NCI-H146 (cell line): Measurements from ENCODE around the gene SEPTIN11.
"Not testable (repeated sequence)": the region's sequence is repeated elsewhere in the genome, so short reads cannot be mapped to it uniquely, and the experiment has no call there.

Experiments
- DNase-seq: peaks from one replicate; lab custom pipeline; 2025; lab: John Stamatoyannopoulos, UW

SEPTIN11 gene

GRCh38 chr4:76952071-76952470 lies 2.5 kb downstream of the SEPTIN11 start:
- no peak for DNase-seq

GRCh38 chr4:76952656-76953582 lies 3.4 kb downstream of the SEPTIN11 start:
- DNase-seq, result no peak

DNA sequence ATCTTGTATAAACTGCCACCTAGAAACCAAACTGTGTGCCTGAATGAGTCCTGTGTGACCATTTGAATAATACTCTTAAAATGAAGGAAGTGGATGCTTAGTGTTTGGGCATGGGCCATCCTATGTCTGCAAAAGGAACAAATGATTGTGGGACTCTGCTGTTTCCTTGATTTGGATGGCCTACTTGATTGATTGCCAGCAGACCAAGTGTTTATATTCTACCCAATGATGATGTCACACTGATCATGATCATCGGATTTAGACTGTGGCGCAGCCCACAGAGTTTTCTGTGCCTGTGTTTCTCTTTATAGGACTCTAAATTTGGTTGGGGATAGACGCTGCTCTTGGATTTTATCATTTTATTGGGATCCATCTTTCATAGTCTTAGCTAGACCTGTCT lies 4.4 kb downstream of the SEPTIN11 start:
- DNase-seq, result no peak

DNA sequence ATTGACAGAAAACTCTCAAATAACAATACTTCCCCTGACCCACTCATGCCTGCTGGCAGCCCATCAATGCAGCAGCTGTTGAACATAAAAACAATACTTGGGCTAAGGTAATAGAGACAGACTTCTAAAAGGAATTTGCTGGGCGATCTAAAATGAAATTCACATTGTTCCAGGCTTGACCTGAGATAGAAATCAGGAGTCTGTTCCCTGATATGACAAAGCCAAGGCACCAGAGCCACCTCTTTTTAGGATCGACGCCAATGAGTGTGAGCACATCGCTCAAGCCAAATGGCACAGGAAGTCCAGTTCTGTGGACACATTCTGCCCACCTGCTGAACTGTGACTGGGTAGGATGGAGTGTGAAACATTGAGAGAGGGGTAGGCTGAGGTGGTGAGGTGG lies 4.9 kb downstream of the SEPTIN11 start:
- DNase-seq, result no peak

DNA sequence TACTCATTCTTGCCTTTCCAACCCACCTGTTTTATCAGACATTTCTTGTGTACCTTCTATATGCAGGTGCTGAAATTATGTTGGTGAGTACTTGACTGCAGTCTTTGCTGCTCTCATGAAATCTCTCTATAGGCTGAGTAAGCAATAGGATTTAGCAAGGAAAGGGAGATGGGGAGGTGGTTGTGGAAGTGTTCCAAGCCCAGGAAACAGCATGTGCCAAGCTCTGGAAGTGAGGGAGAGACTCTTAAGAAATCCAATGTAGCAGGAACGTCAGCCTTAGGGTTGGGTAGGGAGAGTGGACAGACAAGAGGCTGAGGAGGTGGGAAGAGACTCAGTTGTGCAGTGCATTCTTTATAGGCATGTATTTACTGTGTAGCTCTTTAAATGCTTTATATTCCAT lies 5.6 kb downstream of the SEPTIN11 start:
- no peak for DNase-seq

DNA sequence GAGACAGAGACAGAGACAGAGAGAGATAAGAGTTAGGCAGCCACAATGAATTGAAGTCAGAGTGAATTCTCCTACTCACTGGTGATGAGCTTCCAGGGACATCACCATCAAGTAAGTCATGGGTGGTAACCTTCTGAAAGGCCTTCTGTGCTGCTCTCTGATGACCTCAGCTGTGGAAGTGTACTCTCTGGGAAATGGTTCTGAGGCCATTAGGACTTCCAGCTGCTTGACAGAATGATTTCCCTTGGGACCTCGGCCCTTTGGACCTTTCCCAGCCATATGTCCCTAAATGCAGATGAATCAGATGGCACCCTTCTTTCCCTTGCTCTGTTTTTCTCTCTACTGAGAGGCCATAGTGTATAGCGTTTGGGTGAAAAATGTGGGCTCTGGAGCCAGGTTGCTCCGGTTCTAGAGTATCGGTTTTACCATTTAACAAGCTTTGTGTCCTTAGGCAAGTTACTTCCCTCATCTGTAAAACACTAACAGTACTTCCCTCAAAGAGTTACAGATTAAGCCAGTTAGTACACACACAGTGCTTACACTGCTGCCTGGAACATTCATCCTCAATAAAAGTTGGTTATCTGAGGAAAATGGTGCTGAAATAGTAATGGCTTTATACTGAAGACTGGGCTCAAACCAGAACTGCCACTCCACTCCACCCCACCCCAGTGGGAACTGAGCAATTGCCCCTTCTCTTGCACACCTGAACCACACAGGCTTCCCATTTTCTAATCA lies 7.6 kb downstream of the SEPTIN11 start:
- DNase-seq, result no peak

DNA sequence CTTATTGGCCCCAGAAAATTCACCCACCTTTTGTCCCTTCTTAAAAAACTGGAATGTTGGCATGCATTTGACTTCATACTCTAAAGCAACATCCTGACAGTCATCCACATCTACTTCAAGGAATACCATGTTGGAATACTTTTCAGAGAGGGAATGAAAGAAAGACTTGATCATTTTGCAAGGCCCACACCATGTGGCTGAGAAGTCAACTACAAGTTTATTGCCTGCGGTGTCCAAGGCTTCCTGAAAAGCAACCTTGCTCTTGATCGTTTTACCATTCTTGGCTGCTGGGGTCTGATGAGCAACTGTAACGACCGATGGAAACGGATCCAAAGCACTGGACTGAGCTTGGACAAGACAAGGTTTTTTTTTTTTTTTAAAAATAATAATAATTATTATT lies 9.3 kb downstream of the SEPTIN11 start:
- no peak for DNase-seq

- no peak for DNase-seq
These were observed 10.5 kb downstream of the SEPTIN11 start for GRCh38 chr4:76960014-76960413.

- DNase-seq, result no peak
These were observed 13.0 kb downstream of the SEPTIN11 start for GRCh38 chr4:76962406-76963130.

GRCh38 chr4:76963131-76963750 lies 13.7 kb downstream of the SEPTIN11 start:
- DNase-seq, result no peak

- DNase-seq, result not testable (repeated sequence)
These were observed 14.4 kb downstream of the SEPTIN11 start for GRCh38 chr4:76963927-76964326.

DNA sequence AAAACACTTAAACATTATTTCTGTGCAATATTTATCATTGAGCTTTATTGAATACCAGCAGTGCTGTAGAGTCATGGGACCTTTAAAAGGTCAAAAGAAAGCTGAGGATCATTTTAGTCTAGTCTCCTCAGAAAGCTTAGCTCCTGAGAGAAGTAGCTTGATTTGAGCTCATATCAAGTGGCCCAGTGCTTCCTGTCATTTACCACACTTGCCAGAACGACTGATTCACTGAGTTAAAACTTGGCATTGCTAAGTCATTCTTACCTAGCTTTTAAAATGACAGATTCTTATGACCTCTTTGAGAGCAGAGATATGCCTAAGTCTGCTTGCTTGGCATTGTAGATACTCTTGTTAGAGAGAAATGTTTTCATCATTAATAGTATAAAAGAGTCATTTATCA lies 15.2 kb downstream of the SEPTIN11 start:
- DNase-seq, result no peak

DNA sequence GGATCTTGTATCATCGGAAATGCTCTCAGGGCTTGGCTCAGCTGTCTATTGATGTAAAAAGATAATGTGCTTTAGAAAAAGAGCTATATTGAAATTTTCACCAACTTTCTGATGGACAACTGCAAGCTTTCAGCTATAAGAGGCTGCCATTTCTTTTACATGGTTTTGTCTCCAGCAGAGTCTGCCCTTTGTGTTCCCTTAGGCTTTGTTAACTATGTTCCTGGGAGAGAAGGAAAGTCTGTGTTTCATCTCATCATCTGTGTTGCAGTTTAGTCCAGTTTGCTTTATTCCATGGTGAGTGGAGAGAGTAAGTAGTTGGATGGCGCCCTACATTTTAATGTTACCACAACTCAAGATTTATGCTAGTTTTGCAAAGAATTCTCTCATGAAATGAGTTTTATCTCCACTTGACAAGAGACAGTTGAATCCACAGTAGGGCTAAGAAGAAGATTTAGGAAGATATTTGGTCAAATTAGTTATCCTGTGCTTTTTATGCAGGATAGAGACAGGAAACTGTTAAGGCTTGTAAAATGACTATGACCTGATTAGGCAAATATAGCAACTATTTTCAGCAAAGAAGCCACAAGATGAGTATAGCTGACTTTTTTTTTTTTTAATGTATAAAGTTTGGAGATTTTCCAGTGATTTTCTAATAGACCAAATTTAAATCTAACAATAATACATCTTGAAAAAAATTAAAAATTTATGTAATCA lies 16.5 kb downstream of the SEPTIN11 start:
- no peak for DNase-seq

DNA sequence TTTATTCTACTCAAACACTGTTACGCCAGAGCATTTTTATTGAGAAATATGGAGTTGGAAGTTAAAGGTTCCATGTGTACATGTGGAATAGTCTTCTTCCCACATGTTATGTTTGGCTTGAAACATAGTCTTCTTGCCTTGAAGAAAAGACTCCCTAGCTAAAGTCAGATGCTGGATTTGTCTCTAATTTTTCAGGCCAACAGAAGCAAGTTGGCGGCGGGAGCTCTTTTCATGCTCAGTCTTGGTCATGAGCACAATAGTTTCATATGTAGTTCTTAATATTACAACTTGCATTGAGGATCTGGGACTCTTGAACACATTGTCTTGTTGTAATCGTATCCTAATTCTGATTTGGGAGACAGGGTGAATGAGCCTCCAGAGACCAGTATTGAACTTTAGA lies 19.4 kb downstream of the SEPTIN11 start:
- no peak for DNase-seq

DNA sequence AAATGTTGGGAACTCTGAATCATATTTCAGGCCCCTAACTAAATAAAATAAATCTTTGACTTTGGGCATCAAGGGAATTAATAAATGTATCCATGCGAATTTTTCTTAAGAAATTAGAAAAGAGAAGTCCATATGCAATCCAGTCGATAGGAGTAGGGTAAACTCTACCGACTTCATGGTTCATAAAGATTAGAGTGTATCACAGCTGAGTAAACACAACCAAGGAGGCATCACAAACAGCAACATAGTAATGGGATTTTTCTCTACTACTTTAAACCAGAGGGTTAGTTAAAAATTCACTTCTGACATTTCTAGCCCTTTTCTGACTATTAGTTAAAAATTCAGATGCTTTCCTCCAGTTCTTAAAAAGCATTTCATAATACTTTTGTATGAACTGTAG lies 19.9 kb downstream of the SEPTIN11 start:
- DNase-seq, result no peak

- peak; percentile 17 for DNase-seq
These were observed 20.5 kb downstream of the SEPTIN11 start for GRCh38 chr4:76969941-76970529.

DNA sequence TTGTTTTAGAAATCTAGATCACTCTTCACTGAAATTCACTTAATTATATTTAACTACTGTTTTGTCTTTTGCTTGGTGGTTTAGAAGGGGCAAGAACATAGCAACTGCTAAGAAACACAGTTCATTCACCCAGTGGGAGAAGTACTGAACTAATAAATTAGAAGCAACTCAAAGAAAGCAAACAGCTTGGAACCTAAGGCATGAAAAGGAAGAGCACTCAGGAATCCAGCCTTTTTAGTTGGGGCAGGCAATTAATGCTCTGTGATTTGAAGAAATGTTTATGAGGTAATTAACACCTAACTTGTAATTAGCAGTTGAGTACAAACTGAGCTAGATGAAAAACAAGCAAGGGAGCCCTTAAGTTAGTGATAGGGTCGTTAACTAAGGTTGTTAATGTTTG lies 22.8 kb downstream of the SEPTIN11 start:
- no peak for DNase-seq

- no peak for DNase-seq
These were observed 24.6 kb downstream of the SEPTIN11 start for GRCh38 chr4:76974150-76974549.

GRCh38 chr4:76977113-76977512 lies 27.6 kb downstream of the SEPTIN11 start:
- DNase-seq, result no peak

DNA sequence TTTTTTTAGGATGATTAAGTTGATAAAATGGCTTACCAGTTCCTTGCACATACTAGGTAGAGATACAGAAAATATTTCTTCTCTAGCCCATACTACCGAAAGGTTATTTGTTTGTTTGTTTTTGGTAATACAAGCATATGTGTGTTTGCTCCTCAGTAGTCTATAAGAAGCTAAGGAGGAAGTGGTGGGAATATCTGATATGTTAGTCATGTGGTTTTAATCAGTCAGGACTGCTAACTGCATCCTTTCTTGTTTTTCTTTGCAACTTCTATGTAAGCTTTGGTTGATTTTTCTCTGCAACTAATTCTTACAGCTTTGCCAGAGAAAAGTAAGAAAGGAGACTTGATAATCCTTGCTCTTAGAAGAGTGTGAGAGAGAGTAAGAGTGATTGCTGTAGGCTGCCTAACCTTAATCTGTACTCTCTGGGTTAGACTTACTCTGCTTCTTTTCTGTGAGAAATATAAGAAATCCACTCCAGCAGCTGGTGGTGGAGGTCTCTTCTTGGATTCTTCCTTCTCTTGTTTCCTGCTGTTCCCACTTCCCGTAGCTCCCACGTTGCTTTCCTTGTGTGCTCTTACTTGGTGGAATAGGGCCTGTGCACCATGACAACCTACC lies 28.3 kb downstream of the SEPTIN11 start:
- DNase-seq, result no peak

GRCh38 chr4:76979236-76979635 lies 29.7 kb downstream of the SEPTIN11 start:
- no peak for DNase-seq
